Measurements from ENCODE around the gene SLC29A1.
"Not testable (repeated sequence)": the region's sequence is repeated elsewhere in the genome, so short reads cannot be mapped to it uniquely, and the experiment has no call there.

The SLC29A1 gene

DNA sequence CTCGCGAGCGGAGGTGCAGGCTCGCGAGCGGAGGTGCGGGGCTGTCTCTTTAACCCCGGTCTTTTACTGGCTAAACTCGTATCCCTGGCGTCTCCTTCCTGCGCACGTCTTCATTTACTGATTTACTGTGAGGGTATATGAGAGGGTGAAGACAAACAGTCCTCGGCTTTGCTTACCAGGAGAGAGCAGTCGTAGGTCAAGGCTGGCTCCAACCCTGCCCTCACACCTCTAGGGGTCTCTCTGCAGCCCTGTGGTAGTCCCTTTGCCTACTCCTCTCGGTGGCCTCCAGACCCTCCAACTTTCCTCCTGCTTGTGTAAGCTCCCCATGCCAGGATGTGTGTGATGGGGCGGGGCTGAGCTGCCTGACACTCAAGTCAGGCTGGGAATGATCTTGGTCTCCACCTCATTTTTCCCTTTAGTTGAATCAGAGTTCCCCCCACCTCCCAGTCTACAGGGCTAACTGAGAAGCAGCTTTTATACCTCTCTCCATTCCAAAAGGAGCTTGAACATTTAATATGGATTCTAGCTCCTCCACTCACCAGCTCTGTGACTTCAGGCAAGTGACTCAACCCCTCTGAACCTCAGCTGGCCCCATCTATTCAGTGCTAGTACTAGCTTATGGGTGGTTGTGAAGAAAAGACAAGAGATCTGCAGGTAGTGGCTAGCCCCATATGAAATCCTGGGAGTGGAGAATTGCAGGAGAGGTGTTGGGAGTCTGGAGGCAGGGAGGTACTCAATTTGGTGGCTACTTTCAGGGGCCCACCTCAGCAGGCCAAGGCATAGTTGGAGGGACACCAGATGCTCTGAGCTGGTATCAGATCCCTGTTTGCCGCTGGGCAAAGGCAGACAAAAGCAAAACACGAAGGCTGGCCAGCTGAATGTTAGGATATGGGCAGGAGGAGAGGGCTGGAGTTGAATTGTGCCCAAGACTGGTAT lies 902 bp downstream of the SLC29A1 start:
- FAIRE-seq = no peak

DNA sequence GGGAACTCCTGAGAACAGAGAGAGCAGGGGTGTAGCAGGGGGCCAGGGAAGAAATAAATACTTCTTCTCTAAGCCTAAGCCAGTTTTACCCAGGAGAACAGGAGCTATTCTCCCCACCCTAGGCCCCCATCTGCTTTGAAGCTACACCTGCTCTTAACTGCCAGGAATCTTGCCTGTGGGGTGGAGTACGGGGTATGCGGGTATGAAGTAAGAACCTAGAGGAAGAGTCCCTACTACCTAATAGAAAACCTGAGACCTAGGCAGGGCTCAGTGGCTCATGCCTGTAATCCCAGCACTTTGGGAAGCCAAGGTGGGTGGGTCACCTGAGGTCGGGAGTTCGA lies 1.5 kb downstream of the SLC29A1 start:
- no peak for FAIRE-seq

DNA sequence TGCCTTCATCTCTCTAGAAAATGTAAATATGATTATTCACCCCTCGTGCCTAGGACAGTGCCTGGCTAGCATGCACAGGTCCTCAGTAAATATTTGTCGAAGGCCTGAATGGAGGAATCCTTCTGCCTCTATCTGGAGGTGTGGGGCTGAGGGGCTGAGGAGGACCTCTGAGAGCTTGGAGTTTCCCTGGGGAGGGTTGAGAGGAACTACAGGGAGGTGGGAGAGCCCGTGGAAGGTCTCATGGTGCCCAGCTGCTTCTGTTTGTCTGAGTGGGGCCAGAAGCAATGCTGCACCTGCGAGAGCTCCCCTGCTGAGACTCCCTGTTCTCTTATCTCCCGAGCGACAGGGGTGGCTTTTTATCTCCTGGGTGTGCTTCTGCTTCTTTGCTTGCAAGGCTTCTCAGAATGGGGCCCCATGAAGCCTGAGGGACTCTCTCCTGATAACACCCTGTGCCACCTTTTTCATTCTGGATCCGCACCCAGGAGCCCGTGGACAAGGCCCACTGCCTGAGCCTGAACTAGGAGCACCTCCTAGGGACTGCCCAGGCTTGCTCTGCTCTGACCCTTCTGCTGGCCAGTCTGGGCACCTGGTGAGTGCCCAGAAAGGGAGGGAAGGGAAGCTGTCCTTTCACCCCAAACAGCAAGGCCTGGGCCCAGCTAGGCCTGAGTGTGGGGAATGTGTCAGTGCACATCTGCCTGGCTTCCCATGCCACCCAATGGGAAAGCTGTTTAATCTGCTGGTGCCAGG lies 2.4 kb downstream of the SLC29A1 start:
- FAIRE-seq = no peak

DNA sequence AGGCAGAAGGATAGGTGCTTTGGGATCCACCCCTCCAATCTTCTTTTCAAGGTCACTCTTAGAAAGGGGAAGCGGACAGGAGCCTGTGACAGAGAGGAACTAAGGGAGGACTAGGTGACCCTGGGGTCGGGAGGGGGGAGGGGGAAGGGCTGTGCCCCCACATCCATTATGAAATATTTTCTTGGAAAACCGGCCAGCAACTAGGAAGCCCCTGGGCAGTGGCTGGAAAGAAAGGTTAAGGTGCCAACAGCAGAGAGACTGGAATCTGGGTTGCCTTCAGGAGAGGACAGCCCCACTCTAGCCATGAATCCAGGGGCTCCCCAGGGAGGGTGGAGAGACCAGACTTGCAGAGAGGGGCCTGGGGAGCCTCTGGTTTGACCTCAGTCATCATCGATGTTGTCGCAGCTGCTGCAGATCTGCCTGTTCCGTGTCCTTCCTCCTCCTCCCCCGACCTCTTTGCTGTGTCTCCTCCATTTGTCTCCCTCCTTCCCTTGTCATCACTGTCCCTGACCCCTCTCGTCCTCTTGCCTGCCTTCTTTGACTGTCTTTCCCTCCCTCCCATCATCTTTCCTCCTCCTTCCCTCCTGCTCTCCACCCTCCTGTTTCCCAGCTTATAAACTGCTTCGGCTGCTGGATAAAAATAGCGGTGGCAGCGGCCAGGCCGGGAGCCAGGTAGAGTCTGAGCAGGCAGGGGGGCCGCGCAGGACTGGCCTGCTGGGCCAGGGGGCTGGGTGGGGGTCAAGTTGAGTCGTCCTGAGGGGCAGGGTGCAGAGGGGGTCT lies 3.2 kb downstream of the SLC29A1 start:
- FAIRE-seq = no peak

DNA sequence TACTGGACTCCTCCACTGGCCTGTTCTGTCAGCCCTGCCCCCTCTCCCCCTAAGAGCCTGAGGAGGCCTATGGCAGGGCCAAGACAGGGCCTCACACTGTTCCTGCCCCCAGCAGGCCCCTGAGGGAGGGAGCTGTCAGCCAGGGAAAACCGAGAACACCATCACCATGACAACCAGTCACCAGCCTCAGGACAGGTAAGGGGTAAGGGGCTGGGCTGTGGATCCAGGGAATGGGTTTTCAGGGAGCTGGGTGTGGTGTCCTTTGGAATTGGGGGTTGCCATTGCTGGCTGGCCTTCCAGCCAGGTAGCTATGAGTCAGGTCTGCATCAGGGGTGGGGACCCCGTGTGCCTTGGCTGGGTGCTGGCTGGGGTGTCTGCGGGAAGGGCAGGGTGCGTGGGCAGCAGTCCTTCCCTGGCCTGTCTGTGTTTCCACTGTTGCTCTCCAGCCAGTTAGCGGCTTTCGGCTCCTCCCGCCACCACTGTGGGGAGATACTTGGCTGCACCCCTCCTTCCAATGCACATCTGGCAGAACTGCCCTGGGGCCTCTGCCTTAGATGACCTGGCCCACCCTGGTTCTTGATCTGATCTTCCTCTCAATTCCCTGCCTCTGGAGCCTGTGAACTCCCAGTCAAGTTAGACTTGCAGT lies 3.9 kb downstream of the SLC29A1 start:
- FAIRE-seq = no peak

DNA sequence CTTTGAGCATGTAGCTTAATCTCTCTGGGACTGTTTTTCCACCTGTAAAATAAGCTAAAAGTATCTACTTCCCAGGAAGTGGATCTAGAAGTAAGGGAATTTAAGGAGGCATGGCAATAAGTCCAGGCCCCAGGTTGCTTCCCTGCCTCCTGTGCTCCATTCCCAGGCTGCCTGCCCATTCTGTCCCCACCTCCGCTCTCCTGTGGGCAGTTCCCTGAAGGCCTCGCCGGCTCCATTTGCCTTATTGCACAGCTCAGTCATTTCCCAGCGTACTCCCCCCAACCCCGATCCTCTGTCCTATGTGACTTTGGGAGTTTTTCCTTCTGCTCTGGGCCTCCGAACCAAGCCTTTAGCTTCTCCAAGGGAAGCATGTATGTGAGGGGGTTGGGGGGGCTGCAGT lies 4.6 kb downstream of the SLC29A1 start:
- FAIRE-seq = no peak

DNA sequence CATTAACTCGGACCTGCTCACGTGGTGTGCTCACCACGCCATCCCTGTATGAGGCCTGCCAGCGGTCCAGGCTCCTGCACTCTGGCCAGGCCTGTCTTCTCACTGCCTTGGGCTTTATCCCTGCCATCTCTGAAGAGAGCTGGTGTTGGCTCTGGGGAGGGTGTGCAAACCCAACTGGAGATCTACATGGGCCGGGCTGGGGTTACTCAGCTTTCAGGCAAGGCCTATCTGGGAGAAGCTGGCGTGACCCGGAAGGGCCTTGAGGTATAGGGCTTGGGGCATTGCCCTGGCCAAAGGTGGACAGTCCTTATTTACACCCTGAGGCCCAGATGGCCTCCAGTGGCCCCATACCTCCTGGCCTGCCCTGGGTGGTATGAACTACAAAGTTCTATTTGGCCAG lies 5.0 kb downstream of the SLC29A1 start:
- FAIRE-seq = no peak

DNA sequence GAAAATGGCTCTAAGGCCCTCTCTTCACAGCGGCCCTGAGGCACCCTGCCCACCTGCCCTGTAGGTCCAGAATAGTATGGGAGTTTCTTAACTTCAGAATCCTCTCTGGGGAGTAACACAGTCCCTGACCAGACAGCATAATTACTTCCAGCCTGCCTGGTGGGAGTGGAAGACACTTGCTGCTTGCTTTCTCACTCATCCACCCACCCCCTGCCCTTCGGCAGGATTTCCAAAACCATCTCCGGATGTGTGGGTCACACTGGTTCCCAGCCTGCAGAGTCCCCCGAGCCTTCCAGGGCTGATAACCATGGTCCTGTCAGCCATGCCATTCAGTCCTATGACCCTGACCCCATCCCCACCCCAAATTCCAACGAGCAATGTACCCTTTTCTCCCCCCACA lies 5.4 kb downstream of the SLC29A1 start:
- no peak for FAIRE-seq

DNA sequence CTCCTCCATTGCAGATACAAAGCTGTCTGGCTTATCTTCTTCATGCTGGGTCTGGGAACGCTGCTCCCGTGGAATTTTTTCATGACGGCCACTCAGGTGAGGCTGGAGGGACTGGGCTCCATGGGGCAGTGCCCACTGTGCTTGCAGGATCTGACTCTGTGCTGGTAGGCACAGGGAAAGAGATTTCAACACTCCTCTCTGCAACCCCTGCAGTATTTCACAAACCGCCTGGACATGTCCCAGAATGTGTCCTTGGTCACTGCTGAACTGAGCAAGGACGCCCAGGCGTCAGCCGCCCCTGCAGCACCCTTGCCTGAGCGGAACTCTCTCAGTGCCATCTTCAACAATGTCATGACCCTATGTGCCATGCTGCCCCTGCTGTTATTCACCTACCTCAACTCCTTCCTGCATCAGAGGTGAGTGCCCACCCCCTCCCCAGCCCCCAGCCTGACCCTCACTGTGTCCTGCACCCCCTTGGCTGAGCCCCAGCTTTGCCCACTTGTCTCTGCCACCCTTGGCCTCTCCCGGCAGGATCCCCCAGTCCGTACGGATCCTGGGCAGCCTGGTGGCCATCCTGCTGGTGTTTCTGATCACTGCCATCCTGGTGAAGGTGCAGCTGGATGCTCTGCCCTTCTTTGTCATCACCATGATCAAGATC lies 6.1 kb downstream of the SLC29A1 start:
- FAIRE-seq = no peak

DNA sequence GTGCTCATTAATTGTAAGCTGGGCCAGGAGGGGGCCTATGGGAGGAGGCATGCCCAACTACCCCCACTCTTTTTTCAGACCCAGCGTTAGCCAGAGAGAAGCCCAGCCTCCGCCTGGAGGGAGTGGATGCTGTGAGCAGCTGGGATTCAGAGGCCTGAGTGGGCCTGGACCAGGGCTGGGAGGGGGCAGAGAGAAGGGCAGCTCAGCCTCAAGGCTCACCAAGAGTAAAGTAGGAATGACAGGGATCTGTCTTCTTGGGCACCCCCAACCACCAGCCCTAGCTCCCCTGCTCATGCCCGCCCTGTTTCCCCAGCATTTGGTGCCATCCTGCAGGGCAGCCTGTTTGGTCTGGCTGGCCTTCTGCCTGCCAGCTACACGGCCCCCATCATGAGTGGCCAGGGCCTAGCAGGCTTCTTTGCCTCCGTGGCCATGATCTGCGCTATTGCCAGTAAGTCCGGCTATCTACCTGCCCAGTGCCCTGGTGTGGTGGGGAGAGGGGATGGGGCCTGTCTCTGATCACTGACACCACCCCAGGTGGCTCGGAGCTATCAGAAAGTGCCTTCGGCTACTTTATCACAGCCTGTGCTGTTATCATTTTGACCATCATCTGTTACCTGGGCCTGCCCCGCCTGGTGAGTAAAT lies 6.8 kb downstream of the SLC29A1 start:
- FAIRE-seq = no peak

DNA sequence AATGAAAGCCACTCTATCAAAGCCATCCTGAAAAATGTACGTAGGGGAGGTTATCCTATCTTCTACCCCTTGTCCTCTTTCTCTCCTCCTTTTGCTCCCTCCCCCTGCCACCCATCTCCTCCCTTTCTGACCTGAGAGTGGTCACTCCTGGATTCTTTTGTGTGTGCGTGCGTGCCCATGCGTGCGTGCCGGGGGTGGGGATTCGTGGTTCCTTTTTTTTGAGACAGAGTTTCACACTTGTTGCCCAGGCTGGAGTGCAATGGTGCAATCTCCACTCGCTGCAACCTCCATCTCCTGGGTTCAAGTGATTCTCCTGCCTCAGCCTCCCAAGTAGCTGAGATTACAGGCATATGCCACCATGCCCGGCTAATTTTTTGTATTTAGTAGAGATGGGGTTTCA lies 8.0 kb downstream of the SLC29A1 start:
- not testable (repeated sequence) for FAIRE-seq

DNA sequence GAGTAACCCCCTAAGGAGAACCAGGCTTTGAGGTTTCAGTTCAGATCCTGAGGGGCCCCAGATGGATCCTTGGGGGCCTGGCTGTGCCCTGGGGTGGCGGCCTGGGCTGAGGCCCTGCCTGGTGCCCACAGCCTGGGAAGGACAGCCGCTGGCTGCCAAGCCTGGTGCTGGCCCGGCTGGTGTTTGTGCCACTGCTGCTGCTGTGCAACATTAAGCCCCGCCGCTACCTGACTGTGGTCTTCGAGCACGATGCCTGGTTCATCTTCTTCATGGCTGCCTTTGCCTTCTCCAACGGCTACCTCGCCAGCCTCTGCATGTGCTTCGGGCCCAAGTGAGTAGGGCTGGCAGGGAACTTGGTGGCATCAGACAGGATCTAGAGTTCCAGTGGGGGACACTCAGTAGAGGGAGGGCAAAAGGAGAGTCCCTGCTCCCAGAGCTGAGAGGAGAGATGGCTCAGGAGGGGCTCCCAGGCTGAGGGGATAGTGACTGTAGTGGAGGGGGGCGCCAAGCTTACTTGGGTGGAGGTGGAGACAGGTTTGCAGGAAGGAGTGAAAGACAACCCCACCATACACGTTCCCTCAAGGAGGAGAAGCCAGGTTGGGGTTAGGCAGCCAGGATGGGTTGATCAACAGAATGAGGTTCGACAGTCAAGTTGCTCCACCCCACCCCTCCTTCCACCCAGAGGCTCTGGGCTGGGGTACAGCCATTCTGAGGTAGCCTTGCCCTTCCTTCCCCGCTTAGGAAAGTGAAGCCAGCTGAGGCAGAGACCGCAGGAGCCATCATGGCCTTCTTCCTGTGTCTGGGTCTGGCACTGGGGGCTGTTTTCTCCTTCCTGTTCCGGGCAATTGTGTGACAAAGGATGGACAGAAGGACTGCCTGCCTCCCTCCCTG lies 9.5 kb downstream of the SLC29A1 start:
- FAIRE-seq = no peak

DNA sequence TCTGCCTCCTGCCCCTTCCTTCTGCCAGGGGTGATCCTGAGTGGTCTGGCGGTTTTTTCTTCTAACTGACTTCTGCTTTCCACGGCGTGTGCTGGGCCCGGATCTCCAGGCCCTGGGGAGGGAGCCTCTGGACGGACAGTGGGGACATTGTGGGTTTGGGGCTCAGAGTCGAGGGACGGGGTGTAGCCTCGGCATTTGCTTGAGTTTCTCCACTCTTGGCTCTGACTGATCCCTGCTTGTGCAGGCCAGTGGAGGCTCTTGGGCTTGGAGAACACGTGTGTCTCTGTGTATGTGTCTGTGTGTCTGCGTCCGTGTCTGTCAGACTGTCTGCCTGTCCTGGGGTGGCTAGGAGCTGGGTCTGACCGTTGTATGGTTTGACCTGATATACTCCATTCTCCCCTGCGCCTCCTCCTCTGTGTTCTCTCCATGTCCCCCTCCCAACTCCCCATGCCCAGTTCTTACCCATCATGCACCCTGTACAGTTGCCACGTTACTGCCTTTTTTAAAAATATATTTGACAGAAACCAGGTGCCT lies 10.2 kb downstream of the SLC29A1 start:
- FAIRE-seq = no peak

DNA sequence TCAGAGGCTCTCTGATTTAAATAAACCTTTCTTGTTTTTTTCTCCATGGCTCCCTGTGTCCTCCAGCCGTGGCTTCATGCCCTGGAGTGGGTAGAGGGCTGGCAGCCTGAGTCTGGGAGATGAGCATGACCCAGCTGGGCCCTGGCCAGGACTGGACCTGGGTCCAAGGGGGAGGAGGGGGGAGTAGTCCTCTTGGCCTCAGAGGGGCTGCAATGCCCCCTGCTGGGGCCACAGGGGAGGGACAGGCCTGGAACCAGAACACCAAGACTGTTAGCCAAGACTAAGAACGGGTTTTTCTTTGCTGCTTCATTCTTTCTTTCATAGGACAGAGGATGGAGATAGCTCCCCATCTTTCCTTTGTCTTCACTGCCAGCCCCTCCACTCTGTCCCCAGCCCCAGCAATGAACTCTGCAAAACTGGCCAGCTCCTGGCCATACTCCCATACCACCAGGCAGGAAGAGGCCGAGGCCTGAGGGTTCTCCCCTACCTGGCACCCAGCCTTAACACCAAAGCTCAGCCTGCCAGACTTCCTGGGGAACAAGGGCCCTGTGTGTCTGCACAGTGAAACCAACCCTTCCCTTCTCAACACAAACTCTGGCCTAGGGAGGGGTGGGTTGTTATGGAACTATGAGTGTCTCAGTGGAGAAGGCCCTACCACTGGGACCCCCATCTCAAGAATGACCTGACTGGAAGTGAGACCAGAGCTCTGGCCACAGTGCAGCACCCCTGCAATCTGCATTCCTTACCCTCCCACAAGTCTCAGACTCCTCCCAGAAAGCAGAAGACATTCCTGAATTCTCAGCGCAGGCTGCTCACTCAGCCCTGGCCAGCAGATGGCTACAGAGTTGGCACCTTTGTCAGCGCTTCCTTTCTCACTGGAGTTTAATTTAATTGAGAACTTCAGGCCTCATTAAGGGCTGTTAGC lies 11.0 kb downstream of the SLC29A1 start:
- no peak for FAIRE-seq

DNA sequence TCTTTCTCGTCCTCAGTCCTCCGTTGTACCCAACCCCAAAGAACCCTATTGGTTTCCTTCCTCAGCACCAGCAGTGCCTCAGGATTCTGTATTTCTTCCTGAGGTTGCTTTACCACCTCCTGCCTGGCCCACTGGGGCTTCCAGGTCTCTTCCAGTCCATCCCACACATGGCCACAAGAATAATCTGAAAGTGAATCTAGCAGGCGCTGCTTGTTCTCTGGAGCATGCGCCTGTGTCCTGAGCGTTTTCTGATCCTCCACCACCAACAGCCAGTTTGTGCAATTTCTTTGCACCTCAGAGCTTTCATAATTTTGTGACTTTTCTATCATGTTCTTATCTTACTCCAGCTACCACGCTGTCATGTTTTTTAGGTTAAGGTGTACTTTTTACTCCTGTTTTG lies 11.9 kb downstream of the SLC29A1 start:
- no peak for FAIRE-seq

DNA sequence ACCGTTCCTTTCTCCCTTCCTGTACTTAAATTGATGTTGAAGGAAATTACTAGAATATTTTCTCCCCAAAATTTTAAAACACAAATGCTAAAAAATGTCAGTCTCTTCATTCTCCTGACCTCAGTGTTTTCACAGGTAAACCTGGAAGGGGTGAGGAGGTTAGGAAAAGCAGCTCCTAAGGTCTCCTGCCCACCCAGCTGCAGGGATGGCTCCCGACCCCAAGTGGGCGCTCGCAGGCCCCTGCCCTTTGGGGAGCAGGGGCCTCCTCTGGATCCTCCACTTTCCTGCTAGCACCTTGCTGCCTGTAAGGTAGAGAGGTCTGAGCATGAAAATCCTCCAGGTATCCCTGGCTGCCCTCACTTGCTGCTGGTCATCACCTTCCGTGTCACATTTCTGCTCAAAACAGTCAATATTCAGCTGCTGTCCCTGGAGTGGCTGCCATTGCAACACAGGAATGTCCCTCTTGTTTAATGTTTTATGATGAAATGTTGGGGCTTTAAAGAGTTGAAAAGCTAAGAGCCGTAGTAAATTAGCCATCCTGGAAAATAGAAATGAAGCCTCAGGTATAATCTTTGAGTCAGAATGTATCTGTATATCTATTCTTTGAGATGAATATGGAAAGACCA lies 12.6 kb downstream of the SLC29A1 start:
- no peak for FAIRE-seq

DNA sequence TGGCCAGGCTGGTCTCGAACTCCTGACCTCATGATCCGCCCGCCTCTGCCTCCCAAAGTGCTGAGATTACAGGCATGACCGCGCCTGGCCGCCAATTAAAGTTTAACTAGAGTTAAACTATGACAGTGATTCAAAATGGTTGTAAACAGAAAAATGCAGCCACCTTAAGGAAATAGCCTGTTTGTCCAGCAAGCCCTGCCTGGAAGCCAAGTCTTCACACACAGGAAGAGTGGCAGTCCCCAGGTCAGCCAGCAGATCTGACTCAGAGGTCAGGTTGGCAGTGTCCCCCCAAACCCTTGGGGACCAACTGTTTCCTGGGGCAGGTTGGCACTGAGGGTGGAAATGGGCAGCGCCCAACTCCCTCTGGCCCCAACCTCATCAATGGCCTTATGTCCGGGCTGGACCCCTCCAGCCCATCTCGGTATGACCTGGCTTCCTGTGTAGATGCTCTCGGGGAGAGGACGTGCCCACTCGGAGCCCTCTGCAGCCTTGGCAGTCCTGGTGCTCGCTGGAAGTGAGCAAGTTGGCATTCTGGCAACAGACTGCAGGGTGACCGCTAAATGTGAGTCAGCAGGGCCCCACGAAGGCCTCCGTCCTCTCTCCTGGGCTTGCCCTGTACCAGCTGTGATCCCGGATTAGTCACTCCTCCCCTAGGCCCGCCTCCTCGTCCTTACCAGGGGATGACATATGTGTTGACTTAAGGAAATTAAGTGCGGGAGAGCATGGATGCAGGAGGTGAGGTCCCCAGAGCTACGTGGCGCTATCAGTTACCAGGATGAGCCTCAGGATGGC lies 13.8 kb downstream of the SLC29A1 start:
- FAIRE-seq = no peak

All from colon (tissue), 2 donors.